GM23248 (cell line): ENCODE data around the gene PAPLN.

Source experiments
- EZH2 ChIP-seq: fragments of 200-600 bp; sonication (generic); IDR thresholded peaks from 2 replicates; pipeline ENCODE4 v1.6.1; 2018; ENCODE audit warnings: antibody characterized with exemption, mild to moderate bottlenecking; ENCODE audit not compliant: insufficient read depth, poor library complexity, severe bottlenecking
- EZH2phosphoT487 ChIP-seq: fragments of 200-600 bp; sonication (generic); IDR thresholded peaks from 2 replicates; pipeline ENCODE4 v1.6.1; 2018; ENCODE audit warnings: antibody characterized with exemption, moderate library complexity, mild to moderate bottlenecking, low read depth; ENCODE audit not compliant: insufficient read depth

DNA sequence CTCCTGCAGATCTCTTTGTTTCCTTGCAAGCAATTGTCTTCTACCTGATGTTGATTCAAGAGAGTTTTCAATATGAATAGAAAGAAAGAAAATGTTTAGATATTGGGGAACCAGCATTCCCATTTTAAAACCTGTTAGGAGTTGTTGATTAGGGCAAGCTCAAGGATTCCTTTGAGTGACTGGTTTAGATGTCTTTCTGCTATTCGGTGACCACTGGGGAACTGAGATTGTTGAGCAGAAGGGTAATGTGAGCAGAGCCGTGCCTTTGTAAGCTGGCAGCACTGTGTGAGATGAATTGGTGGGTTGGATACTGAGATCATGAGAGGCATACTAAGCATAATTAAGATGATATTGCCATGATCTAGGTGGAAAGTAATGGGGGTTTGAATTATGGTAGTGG lies 39.1 kb upstream of the PAPLN start:
- TF ChIP-seq EZH2: no peak
- no peak for TF ChIP-seq EZH2phosphoT487
